K562 (cell line): ENCODE measurements around the gene LCE2C. TPM values are rescaled to one million over a fixed set of nuclear protein-coding genes. Genes with fewer than 3 reads are reported as not detected.
"Not testable (repeated sequence)": the region's sequence is repeated elsewhere in the genome, so short reads cannot be mapped to it uniquely, and the experiment has no call there.

Experiments
- ATAC-seq: fragments of 200-7000 bp; cut with Tn5 transposase; 3 replicates; pipeline ENCODE4 v1.9.1; 2020; ENCODE audit warnings: moderate library complexity
- Bru-seq: library from RNA; stranded (reverse); fragments of 400-500 nt; gene quantifications from one replicate; lab custom pipeline; 2021; lab: Mats Ljungman, UMichigan
- BruChase-seq, 2 experiments: library from RNA; stranded (reverse); fragments of 400-500 nt; gene quantifications; one replicate each; lab custom pipeline; 2021; lab: Mats Ljungman, UMichigan
- BruUV-seq: library from RNA; stranded (reverse); fragments of 400-500 nt; replicated peaks from 2 replicates; lab custom pipeline; 2021; lab: Mats Ljungman, UMichigan
- CTCF ChIA-PET: fragments of 300-600 bp; formaldehyde crosslinking; extraction: SDS; loops from one replicate; lab custom pipeline; 2021; ENCODE audit warnings: low intra/inter-chr PET ratio; lab: Yijun Ruan, JAX
- POLR2A ChIA-PET: fragments of 300-600, 350-650 bp; sonication (Branson Sonifier 250); formaldehyde crosslinking; extraction: SDS; loops from one replicate; lab custom pipeline; 2021; ENCODE audit warnings: antibody characterized with exemption, inconsistent platforms; lab: Yijun Ruan, JAX
- DNase-seq, 4 experiments: peaks; one replicate each; pipeline versions ENCODE4 v3.0.0 to v3.0.0-alpha.2; 2011 to 2018; ENCODE audit warnings: low spot score in 3 of 4, mixed read lengths in 3 of 4; ENCODE audit errors: extremely low read depth in 1 of 4
- FAIRE-seq: peaks from 2 replicates; lab custom pipeline; 2011; peaks lifted over from hg19 to GRCh38; lab: Jason Lieb, UNC
- H2AFZ ChIP-seq: 2 replicates; pipeline ENCODE4 v1.6.0; 2011; ENCODE audit warnings: low read depth, low read length, control low read depth, inconsistent platforms
- H3K27ac ChIP-seq: fragments of 200-600 bp; 3 replicates; pipeline ENCODE4 v1.8.0; 2011; ENCODE audit warnings: low read depth, mild to moderate bottlenecking, control low read depth, inconsistent platforms, low read length, moderate library complexity, mixed read lengths; ENCODE audit errors: extremely low read depth
- H3K27me3 ChIP-seq, 2 experiments: fragments of 300-600 bp in 1 of 2; 2 replicates in 1 of 2; 3 replicates in 1 of 2; pipeline versions ENCODE4 v1.6.0 to v1.8.0; 2011; ENCODE audit warnings: inconsistent platforms in 2 of 2, low read length in 2 of 2, mild to moderate bottlenecking in 1 of 2, mixed read lengths in 1 of 2, moderate library complexity in 1 of 2; ENCODE audit not compliant: control insufficient read depth in 2 of 2, insufficient read depth in 2 of 2
- H3K36me3 ChIP-seq: fragments of 300-600 bp; 3 replicates; pipeline ENCODE4 v1.8.0; 2011; ENCODE audit warnings: mild to moderate bottlenecking, low read length, inconsistent platforms; ENCODE audit not compliant: control insufficient read depth, insufficient read depth
- H3K4me1 ChIP-seq, 2 experiments: fragments of 200-600 bp in 1 of 2; replicated peaks in 1 of 2; 2 replicates in 1 of 2; 3 replicates in 1 of 2; pipeline versions ENCODE4 v1.5.1 to v1.8.0; 2011; ENCODE audit warnings: inconsistent platforms in 2 of 2, low read length in 2 of 2, mild to moderate bottlenecking in 1 of 2, mixed read lengths in 1 of 2, moderate library complexity in 1 of 2; ENCODE audit not compliant: control insufficient read depth in 2 of 2, insufficient read depth in 2 of 2
- H3K4me2 ChIP-seq: 2 replicates; pipeline ENCODE4 v1.6.1; 2011; ENCODE audit warnings: low read length, control low read depth, inconsistent platforms, mixed read lengths; ENCODE audit not compliant: insufficient read depth
- H3K4me3 ChIP-seq: fragments of 200-600 bp; sonication (generic), shearing (Covaris generic); 2 replicates; pipeline ENCODE4 v1.5.1; 2016; ENCODE audit warnings: control low read depth, inconsistent platforms
- H3K79me2 ChIP-seq: fragments of 200-600 bp; 3 replicates; pipeline ENCODE4 v1.8.0; 2011; ENCODE audit warnings: low read length, inconsistent platforms; ENCODE audit not compliant: control insufficient read depth, insufficient read depth
- H3K9ac ChIP-seq, 2 experiments: 2 replicates each; pipeline versions ENCODE4 v1.6.0 to v1.6.1; 2011; ENCODE audit warnings: low read depth in 2 of 2, low read length in 2 of 2, control low read depth in 1 of 2, inconsistent platforms in 1 of 2, mild to moderate bottlenecking in 1 of 2, mixed read lengths in 1 of 2; ENCODE audit not compliant: insufficient read depth in 1 of 2
- H3K9me1 ChIP-seq: one replicate; pipeline ENCODE4 v1.6.0; 2011; ENCODE audit warnings: inconsistent platforms, mild to moderate bottlenecking, low read length, moderate library complexity; ENCODE audit not compliant: control insufficient read depth, insufficient read depth
- H3K9me3 ChIP-seq: replicated peaks from 2 replicates; pipeline ENCODE4 v1.5.1; 2011; ENCODE audit warnings: low read depth, low read length, inconsistent platforms; ENCODE audit not compliant: control insufficient read depth, insufficient read depth
- H4K20me1 ChIP-seq: replicated peaks from 2 replicates; pipeline ENCODE4 v1.6.1; 2011; ENCODE audit warnings: low read length, inconsistent platforms, mixed read lengths; ENCODE audit not compliant: control insufficient read depth, insufficient read depth
- BRF2 ChIP-seq: IDR thresholded peaks from 3 replicates; pipeline ENCODE4 v1.6.1; 2011; ENCODE audit warnings: borderline replicate concordance, mild to moderate bottlenecking; ENCODE audit not compliant: insufficient read length, insufficient read depth
- ELF1 ChIP-seq: fragments of 200-800 bp; sonication (Bioruptor generic); IDR thresholded peaks from 2 replicates; pipeline ENCODE4 v1.6.1; 2016; ENCODE audit warnings: missing genetic modification characterization, missing compliant biosample characterization
- MBD1 ChIP-seq: fragments of 250-450 bp; sonication (Bioruptor Pico); IDR thresholded peaks from 2 replicates; pipeline ENCODE4 v1.8.0; 2022; ENCODE audit warnings: inconsistent platforms
- MNT ChIP-seq, 2 experiments: fragments of 450-650 bp; conservative IDR thresholded peaks; 2 replicates each; pipeline ENCODE4 v1.6.1; 2017; ENCODE audit warnings: mild to moderate bottlenecking in 2 of 2, moderate library complexity in 2 of 2
- MTA3 ChIP-seq: fragments of 450-650 bp; formaldehyde crosslinking; IDR thresholded peaks from 2 replicates; pipeline ENCODE4 v1.6.1; 2017; ENCODE audit warnings: mild to moderate bottlenecking, borderline replicate concordance
- STAG1 ChIP-seq: sonication (generic); formaldehyde crosslinking; IDR thresholded peaks from 2 replicates; pipeline ENCODE4 v1.5.0; 2020; ENCODE audit warnings: missing genetic modification reagents, borderline replicate concordance
- ZNF507 ChIP-seq: conservative IDR thresholded peaks from 2 replicates; pipeline ENCODE4 v1.6.1; 2017; ENCODE audit warnings: missing genetic modification characterization, missing compliant biosample characterization
- WGBS: fragments of 100-300 bp; shearing (Covaris generic); methylation state at CpG from one replicate; pipeline ENCODE4 v1.1.6; 2016; ENCODE audit warnings: low coverage, mixed read lengths; ENCODE audit not compliant: insufficient coverage; ENCODE audit errors: missing lambda C conversion rate; 5-methylcytosine and 5-hydroxymethylcytosine counted together
- in situ Hi-C: fragments of 300-500 bp; cut with MboI; formaldehyde crosslinking; loops from 4 replicates; pipeline ENCODE4 v1.15.0; 2018; ENCODE audit warnings: inconsistent platforms, mixed read lengths
- intact Hi-C: fragments of 100-400 bp; cut with micrococcal nuclease; formaldehyde crosslinking; loops from 2 replicates; pipeline ENCODE4 v1.14.2; 2022
- long read RNA-seq, 3 experiments: library from polyadenylated mRNA in 2 of 3; library from RNA in 1 of 3; unstranded in 2 of 3; stranded (forward) in 1 of 3; transcript quantifications; one replicate each; pipeline ENCODE4 v2.0.0, GENCODE V29; 2019 to 2022
- polyA minus RNA-seq, 3 experiments: library from RNA; depleted of rRNA, polyadenylated mRNA; stranded (reverse); fragments of >200 nt; gene quantifications; 2 replicates each; pipeline ENCODE4 v1.2.3, GENCODE V29; 2011
- polyA plus RNA-seq, 8 experiments: library from polyadenylated mRNA; depleted of rRNA in 4 of 8; stranded (reverse) in 5 of 8; unstranded in 3 of 8; fragments of >200 nt; fragmentation: Nextera tagmentation in 2 of 8; fragmentation: Illumina TruSeq in 1 of 8; extraction: Ambion mirVana in 2 of 8; extraction: Trizol in 1 of 8; gene quantifications; 2 replicates each; pipeline versions ENCODE4 v1.2.1 to v1.2.3, GENCODE V29; 2011 to 2014; ENCODE audit warnings: inconsistent platforms in 1 of 8, missing spikeins in 1 of 8
- total RNA-seq, 7 experiments: library from RNA; depleted of rRNA in 6 of 7; stranded (reverse); fragments of >200 nt in 6 of 7; fragmentation: Illumina TruSeq in 2 of 7; extraction: Trizol in 2 of 7; gene quantifications; 2 replicates each; pipeline versions ENCODE4 v1.2.1 to v1.2.3, GENCODE V29; 2011 to 2021; ENCODE audit warnings: low replicate concordance in 1 of 7

The LCE2C gene
- not detected in 2 replicates for total RNA-seq (2011; cell fraction: chromatin; rRNA removed; ENCODE audit: low replicate concordance)
- not detected in 2 replicates for total RNA-seq (2011; cell fraction: nucleolus; rRNA removed)
- not detected in 2 replicates for total RNA-seq (2011; cell fraction: nucleoplasm; rRNA removed)
- total RNA-seq (2014; rRNA removed): not detected in 2 replicates
- total RNA-seq (2014; rRNA removed; fragmentation: Illumina TruSeq; extraction: Trizol): not detected in 2 replicates
- not detected in 2 replicates for total RNA-seq (2015; rRNA removed; fragmentation: Illumina TruSeq; extraction: Trizol)
- not detected in 2 replicates for total RNA-seq (2021)
- polyA plus RNA-seq (2011; rRNA removed): not detected in 2 replicates
- polyA plus RNA-seq (2011; cell fraction: cytosol; rRNA removed): not detected in 2 replicates
- not detected in 2 replicates for polyA plus RNA-seq (2011; cell fraction: nucleus; rRNA removed)
- not detected in 2 replicates for polyA plus RNA-seq (2012)
- not detected in 2 replicates for polyA plus RNA-seq (2014; fragmentation: Illumina TruSeq; extraction: Trizol)
- polyA plus RNA-seq (2014; fragmentation: Nextera tagmentation; extraction: Ambion mirVana): not detected
- polyA plus RNA-seq (2014; rRNA removed): not detected in 2 replicates
- polyA minus RNA-seq (2011; rRNA and poly(A)+ RNA removed): not detected in 2 replicates
- not detected in 2 replicates for polyA minus RNA-seq (2011; cell fraction: cytosol; rRNA and poly(A)+ RNA removed)
- polyA minus RNA-seq (2011; cell fraction: nucleus; rRNA and poly(A)+ RNA removed): not detected in 2 replicates
- Bru-seq, nascent RNA: not detected
- BruChase-seq, experiment 1, labeled RNA remaining after a 2-hour chase: not detected
- BruChase-seq, experiment 2, labeled RNA remaining after a 6-hour chase: not detected
- long read RNA-seq, experiment 1: 0 reads
- long read RNA-seq, experiment 2: 0 reads
- long read RNA-seq, experiment 3: 0 reads

- H3K9ac ChIP-seq, BruUV-seq, intact Hi-C loops, H3K4me2 ChIP-seq, H4K20me1 ChIP-seq, H2AFZ ChIP-seq, H3K4me3 ChIP-seq, ATAC-seq, POLR2A ChIA-PET, H3K27me3 ChIP-seq, H3K9me1 ChIP-seq, H3K79me2 ChIP-seq, DNase-seq, CTCF ChIA-PET, H3K9me3 ChIP-seq, FAIRE-seq, H3K27ac ChIP-seq, H3K4me1 ChIP-seq, in situ Hi-C loops, H3K36me3 ChIP-seq: not testable (repeated sequence)
- 0% methylated on average over 1 of the region's 3 CpGs for WGBS
Measured at GRCh38 chr1:152674983-152675382, at the start of gene LCE2C. Gene LCE2C, plus strand, starts transcription at chr1:152675279. Its CDS starts 737 bp downstream, at chr1:152676016.

GRCh38 chr1:152626744-152627143 lies 48.3 kb upstream of the LCE2C start:
- BruUV-seq: no TSS peak
- Histone ChIP-seq H3K4me3 (no peak overlapping the region), H2AFZ (no peak overlapping the region), H3K27me3 (no peaks in the 10 kb centered on the region), H3K36me3 (no peaks in the 10 kb centered on the region), H4K20me1 (0 out of 2 replicates have a peak, but pooled peaks cover 6% of the 10 kb centered on the region), H3K4me1 (peaks cover 0 to 9% of the 10 kb centered on the region in 2 experiments; a peak in 2 of 5 replicates), H3K27ac (no peak overlapping the region), H3K9ac (no peak overlapping the region), H3K9me3 (no peaks in the 10 kb centered on the region), H3K79me2 (no peaks in the 10 kb centered on the region), H3K9me1 (no peaks in the 10 kb centered on the region), H3K4me2 (no peak overlapping the region)
- ATAC-seq (no peak), FAIRE-seq (no peak), DNase-seq (no peak)
- 0% methylated on average over 1 of the region's 1 CpG for WGBS
- ChIA-PET POLR2A (no interaction called here), CTCF (no interaction called here)
- intact Hi-C loops: no loop called here
- in situ Hi-C loops: no loop called here
- TF ChIP-seq MBD1: no peak
- no peak for TF ChIP-seq ZNF507
- TF ChIP-seq MNT (conservative IDR thresholded peaks at IDR 0.05): no peak
- no peak for TF ChIP-seq MTA3
- TF ChIP-seq ELF1 (tag): no peak
- no peak for TF ChIP-seq STAG1 (CRISPR knock-in tag)
- no peak for TF ChIP-seq BRF2
